ENCODE data around the gene MRPS2.

MRPS2 gene

GRCh38 chr9:135492886-135493669 is 7.4 kb upstream of the MRPS2 start:
- DNase-seq (ENCODE audit: low read depth) = no peak
- no peak for TF ChIP-seq CTCF (conservative IDR thresholded peaks at IDR 0.05; ENCODE audit: low read length)

DNA sequence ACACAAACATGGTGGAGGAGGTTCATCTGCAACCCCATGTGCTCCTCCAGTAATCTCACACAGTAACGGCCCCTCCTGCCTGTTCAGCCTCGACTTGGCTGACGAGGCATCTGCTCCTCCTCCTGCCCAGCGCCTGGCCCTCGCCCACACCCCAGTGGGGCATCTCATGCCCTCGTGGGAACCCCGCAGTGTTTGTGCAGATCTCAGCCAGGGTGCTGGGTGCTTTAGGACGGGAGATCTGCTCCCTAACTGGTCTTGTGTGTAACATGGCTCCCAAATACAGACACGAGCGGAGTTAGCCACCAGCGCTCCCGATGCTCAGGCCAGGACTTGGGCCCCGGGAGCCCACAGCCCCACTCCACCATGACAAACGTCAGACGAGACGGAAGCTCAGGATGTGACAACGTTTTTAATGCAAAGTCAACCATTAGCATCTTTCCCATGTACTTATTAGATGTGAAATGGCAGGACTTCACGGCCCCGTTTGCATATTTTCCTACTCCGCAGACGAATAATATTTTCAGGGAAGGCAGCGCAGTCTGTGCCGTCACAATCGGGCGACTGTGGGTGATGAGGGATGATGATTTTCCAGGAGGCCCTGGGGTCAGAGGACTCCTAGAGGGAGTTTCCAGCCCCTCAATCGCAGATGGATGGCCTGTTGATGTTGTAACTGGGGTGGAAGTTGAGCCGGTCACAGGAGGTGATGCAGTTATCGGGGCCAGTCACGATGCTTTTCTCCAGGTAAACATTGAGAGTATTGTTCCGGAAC is 5.5 kb upstream of the MRPS2 start:
- no peak overlapping the region for H3K4me3 ChIP-seq (ENCODE audit: low read length)
- TF ChIP-seq CTCF (conservative IDR thresholded peaks at IDR 0.05; ENCODE audit: low read length) = no peak
- no peak for DNase-seq (ENCODE audit: low read depth)

More at GRCh38 chr9:135492886-135493669, 7.4 kb upstream of the MRPS2 start:
- H3K4me3 ChIP-seq (ENCODE audit: low read length) = no peak overlapping the region

DNA sequence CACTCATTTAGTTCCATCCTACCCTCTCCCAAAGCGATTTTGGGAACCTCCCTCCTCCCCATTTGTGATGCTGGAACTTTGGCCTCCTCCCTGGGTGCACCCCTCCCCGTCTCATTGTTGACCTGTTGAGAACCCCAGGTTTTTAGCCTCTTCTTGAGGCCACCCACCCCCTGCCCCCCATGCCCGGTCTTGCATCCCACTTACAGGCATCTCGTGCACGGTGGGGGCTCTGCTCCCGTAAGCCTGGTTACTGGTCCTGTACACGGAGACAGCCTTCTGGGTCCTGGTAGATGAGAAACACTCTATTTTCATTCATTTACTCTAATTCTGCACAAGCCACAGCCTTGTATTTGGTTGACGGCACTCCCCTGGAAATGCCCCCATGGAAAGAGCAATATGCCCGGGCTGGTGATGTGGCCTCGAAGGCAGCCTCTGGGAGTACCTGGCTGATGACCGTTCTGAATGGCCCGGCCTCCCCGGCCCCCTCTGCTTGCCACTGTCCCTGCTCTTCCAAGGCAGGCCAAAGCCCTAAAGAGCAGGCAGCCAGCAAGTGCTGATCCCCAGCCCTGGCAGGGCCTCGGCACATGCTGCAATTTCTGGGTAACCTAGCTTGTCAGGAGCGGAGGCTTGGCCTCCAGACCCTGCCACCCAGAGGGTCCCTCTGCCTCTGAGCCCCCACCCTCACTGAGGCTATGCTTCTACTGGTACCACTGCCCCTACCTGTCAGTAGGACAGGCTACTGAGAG is 1.9 kb upstream of the MRPS2 start:
- TF ChIP-seq CTCF (conservative IDR thresholded peaks at IDR 0.05; ENCODE audit: low read length) = no peak
- no peak overlapping the region for H3K4me3 ChIP-seq (ENCODE audit: low read length)
- no peak for DNase-seq (ENCODE audit: low read depth)

DNA sequence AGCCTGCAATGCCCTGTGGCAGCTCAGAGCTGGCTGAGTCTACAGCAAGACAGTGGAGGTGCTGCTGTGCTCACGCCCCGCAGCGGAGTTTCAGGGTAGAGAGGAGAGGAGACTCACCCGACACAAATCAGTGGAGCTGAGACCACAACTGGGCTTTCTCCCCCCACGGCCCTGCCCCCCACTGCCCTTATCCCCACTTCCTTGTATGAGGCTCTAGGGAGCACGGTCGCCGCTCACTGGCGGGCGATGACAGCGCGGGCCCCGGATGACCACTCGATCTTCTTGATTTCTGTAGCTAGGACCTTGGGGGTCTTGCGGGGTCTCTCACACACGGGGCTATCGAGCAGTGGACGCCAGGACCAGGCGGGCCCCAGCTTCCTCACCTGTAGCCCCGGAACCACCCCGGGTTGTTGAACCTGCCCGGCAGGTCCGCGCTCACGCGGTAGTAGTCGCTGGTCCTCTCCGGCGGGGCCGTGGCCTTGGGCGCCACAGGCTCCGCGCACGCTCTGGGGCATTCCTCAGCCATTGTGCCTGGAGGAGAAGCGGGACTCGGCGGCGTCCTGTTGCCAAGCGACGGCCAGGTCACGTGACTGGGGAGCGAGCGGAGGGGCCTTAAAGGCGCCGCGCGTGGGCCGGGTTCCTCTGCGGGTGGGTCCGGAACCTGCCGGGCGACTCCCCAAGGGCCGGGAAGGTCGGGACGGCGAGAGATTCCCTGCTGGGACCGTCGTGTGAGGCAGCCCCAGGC is 984 bp upstream of the MRPS2 start:
- TF ChIP-seq CTCF (conservative IDR thresholded peaks at IDR 0.05; ENCODE audit: low read length) = no peak
- H3K4me3 ChIP-seq (ENCODE audit: low read length) = peak overlapping the region; percentile 80
- DNase-seq (ENCODE audit: low read depth) = peak; percentile 86

GRCh38 chr9:135500071-135500524 is 384 bp upstream of the MRPS2 start:
- H3K4me3 ChIP-seq (ENCODE audit: low read length) = peak overlapping the region; percentile 80
- no peak for TF ChIP-seq CTCF (conservative IDR thresholded peaks at IDR 0.05; ENCODE audit: low read length)
- DNase-seq (ENCODE audit: low read depth) = no peak

- DNase-seq (ENCODE audit: low read depth) = peak; percentile 56
- TF ChIP-seq CTCF (conservative IDR thresholded peaks at IDR 0.05; ENCODE audit: low read length) = no peak
- H3K4me3 ChIP-seq (ENCODE audit: low read length) = peak overlapping the region; percentile 80
These were observed 1.0 kb downstream of the MRPS2 start for GRCh38 chr9:135501261-135502167.

Data from AG10803 (cell line).